HepG2 (cell line): Measurements from ENCODE around the gene LRRC8D. TPM values are rescaled to one million over a fixed set of nuclear protein-coding genes. Genes with fewer than 3 reads are reported as not detected.

Source experiments
- ETV6 ChIP-seq: sonication (generic); formaldehyde crosslinking; conservative IDR thresholded peaks from 2 replicates; pipeline ENCODE4 v1.4.0; 2020; ENCODE audit warnings: missing genetic modification reagents
- MAFK ChIP-seq, 2 experiments: IDR thresholded peaks in 1 of 2; conservative IDR thresholded peaks in 1 of 2; 2 replicates each; pipeline ENCODE4 v1.6.1; 2011; ENCODE audit warnings: improper control_type of control experiment in 2 of 2, low read length in 2 of 2
- MBNL3 ChIP-seq: fragments of 250-450 bp; sonication (Bioruptor Pico); conservative IDR thresholded peaks from 2 replicates; pipeline ENCODE4 v1.8.0; 2022; ENCODE audit warnings: mild to moderate bottlenecking, inconsistent platforms
- MXD1 ChIP-seq: sonication (generic); formaldehyde crosslinking; IDR thresholded peaks from 2 replicates; pipeline ENCODE4 v1.4.0; 2020; ENCODE audit warnings: mild to moderate bottlenecking, missing genetic modification reagents
- NKX3-1 ChIP-seq: sonication (generic); formaldehyde crosslinking; IDR thresholded peaks from 2 replicates; pipeline ENCODE4 v1.5.0; 2020; ENCODE audit warnings: missing genetic modification reagents
- RBM39 ChIP-seq: fragments of 200-400 bp; formaldehyde crosslinking; IDR thresholded peaks from one replicate; pipeline ENCODE4 v1.6.1; 2018; ENCODE audit warnings: antibody characterized with exemption, mild to moderate bottlenecking, low read depth, low read length; ENCODE audit not compliant: poor library complexity, severe bottlenecking
- SP1 ChIP-seq, 2 experiments: fragments of 450-650 bp in 1 of 2; sonication (generic) in 1 of 2; formaldehyde crosslinking in 1 of 2; IDR thresholded peaks; 2 replicates each; pipeline versions ENCODE4 v1.4.0 to v1.6.1; 2016 to 2020; ENCODE audit warnings: missing genetic modification reagents in 1 of 2
- YEATS4 ChIP-seq: sonication (generic); formaldehyde crosslinking; IDR thresholded peaks from 2 replicates; pipeline ENCODE4 v1.4.0; 2020; ENCODE audit warnings: missing genetic modification reagents, borderline replicate concordance
- polyA plus RNA-seq, 8 experiments: library from polyadenylated mRNA; depleted of rRNA in 3 of 8; stranded (reverse) in 7 of 8; unstranded in 1 of 8; fragments of >200 nt; fragmentation: Illumina TruSeq in 4 of 8; extraction: Trizol in 4 of 8; gene quantifications; 2 replicates each; pipeline versions ENCODE4 v1.2.1 to v1.2.3, GENCODE V29; 2011 to 2016; ENCODE audit warnings: low read depth in 4 of 8, missing spikeins in 1 of 8, mixed read lengths in 1 of 8; ENCODE audit not compliant: insufficient read depth in 1 of 8
- total RNA-seq, 5 experiments: library from RNA; depleted of rRNA; stranded (reverse); fragments of >200 nt; fragmentation: Illumina TruSeq; extraction: Trizol; gene quantifications; 2 replicates each; pipeline ENCODE4 v1.2.3, GENCODE V29; 2016; ENCODE audit warnings: low read depth in 1 of 5
- TF ChIP-seq, protein P1 (sequence below): sonication (generic); formaldehyde crosslinking; IDR thresholded peaks from 2 replicates; pipeline ENCODE4 v1.9.0; 2021; ENCODE audit warnings: missing genetic modification reagents, borderline replicate concordance
- TF ChIP-seq, protein P2 (sequence below): sonication (generic); formaldehyde crosslinking; IDR thresholded peaks from 2 replicates; pipeline ENCODE4 v1.4.0; 2020; ENCODE audit warnings: mild to moderate bottlenecking, low read depth, missing genetic modification reagents
- TF ChIP-seq, protein P3 (sequence below): IDR thresholded peaks from 2 replicates; pipeline ENCODE4 v1.6.1; 2012; ENCODE audit warnings: low read depth, low read length, improper control_type of control experiment
- TF ChIP-seq, protein P4 (sequence below): sonication (generic); formaldehyde crosslinking; IDR thresholded peaks from 2 replicates; pipeline ENCODE4 v1.4.0; 2020; ENCODE audit warnings: mild to moderate bottlenecking, missing genetic modification reagents

The LRRC8D gene
- total and polyA plus RNA-seq, 2 of the 13 experiments (the other 11 are each of a cell fraction or from before 2014, with no cell fraction given) = 29.9 to 45.5 TPM

DNA sequence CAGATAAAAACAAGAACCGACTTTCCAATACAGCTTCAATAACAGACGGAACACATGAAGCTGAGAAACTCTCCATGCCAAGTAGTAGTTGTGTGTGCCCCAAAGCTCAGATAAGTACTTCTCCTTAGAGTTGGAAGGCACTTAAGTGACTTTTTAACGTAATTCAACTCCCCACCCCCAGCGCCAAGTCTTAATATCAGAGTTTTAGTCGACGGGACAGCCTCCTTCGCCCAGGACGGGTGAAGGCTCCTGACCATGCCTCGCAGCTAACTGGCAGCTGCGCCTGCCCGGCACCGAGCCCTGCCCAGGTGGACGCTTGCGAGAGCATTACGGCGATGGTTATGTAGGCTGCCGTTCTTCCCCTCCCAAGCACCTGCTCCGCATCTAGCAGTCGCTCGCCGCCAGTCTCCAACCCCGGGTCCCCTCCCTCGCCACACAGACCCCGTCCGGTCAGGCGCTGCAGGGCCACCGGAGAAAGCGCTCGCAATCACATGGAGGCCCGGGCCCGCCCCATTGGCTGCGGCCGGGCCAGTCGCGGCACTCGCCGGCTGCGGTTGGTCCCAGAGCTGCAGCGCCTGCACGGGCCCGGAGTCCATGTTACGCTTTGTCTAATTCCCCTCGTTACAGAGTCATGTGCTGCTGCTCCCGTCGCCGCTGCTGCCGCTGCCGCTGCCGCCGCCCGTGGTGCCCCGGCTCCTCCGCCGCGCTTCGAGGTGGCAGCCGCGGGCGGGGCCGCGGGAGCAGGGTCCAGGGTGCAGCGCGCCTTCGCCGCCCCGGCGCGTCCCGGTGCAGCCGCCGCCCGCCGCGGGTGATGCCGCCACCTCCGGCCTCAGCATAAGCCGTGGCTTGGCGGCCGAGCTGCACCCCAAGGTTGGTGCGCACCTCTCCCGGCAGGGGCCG is at the start of gene LRRC8D (continued):
- TF ChIP-seq, protein P1, sequence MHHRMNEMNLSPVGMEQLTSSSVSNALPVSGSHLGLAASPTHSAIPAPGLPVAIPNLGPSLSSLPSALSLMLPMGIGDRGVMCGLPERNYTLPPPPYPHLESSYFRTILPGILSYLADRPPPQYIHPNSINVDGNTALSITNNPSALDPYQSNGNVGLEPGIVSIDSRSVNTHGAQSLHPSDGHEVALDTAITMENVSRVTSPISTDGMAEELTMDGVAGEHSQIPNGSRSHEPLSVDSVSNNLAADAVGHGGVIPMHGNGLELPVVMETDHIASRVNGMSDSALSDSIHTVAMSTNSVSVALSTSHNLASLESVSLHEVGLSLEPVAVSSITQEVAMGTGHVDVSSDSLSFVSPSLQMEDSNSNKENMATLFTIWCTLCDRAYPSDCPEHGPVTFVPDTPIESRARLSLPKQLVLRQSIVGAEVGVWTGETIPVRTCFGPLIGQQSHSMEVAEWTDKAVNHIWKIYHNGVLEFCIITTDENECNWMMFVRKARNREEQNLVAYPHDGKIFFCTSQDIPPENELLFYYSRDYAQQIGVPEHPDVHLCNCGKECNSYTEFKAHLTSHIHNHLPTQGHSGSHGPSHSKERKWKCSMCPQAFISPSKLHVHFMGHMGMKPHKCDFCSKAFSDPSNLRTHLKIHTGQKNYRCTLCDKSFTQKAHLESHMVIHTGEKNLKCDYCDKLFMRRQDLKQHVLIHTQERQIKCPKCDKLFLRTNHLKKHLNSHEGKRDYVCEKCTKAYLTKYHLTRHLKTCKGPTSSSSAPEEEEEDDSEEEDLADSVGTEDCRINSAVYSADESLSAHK = no peak
- no peak for TF ChIP-seq MBNL3
- TF ChIP-seq MXD1 = peak; percentile 82
- TF ChIP-seq MAFK (conservative IDR thresholded peaks at IDR 0.05 in 1 of 2, IDR thresholded peaks at IDR 0.05 in 1 of 2; ENCODE audit: low read length in 2 of 2) = no peak
- TF ChIP-seq, protein P2, sequence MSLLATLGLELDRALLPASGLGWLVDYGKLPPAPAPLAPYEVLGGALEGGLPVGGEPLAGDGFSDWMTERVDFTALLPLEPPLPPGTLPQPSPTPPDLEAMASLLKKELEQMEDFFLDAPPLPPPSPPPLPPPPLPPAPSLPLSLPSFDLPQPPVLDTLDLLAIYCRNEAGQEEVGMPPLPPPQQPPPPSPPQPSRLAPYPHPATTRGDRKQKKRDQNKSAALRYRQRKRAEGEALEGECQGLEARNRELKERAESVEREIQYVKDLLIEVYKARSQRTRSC (CRISPR knock-in tag) = no peak
- peak; percentile 66; the same call in 1 of the 2 replicates for TF ChIP-seq YEATS4
- TF ChIP-seq, protein P3, sequence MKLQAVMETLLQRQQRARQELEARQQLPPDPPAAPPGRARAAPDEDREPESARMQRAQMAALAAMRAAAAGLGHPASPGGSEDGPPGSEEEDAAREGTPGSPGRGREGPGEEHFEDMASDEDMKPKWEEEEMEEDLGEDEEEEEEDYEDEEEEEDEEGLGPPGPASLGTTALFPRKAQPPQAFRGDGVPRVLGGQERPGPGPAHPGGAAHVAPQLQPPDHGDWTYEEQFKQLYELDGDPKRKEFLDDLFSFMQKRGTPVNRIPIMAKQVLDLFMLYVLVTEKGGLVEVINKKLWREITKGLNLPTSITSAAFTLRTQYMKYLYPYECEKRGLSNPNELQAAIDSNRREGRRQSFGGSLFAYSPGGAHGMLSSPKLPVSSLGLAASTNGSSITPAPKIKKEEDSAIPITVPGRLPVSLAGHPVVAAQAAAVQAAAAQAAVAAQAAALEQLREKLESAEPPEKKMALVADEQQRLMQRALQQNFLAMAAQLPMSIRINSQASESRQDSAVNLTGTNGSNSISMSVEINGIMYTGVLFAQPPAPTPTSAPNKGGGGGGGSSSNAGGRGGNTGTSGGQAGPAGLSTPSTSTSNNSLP = no peak
- no peak for TF ChIP-seq NKX3-1 (CRISPR knock-in tag)
- TF ChIP-seq ETV6 (CRISPR knock-in tag) = no peak
- no peak for TF ChIP-seq SP1 (IDR thresholded peaks at IDR 0.05)
- no peak for TF ChIP-seq SP1 (CRISPR knock-in tag; IDR thresholded peaks at IDR 0.05)
- peak; percentile 64 for TF ChIP-seq RBM39
- TF ChIP-seq, protein P4, sequence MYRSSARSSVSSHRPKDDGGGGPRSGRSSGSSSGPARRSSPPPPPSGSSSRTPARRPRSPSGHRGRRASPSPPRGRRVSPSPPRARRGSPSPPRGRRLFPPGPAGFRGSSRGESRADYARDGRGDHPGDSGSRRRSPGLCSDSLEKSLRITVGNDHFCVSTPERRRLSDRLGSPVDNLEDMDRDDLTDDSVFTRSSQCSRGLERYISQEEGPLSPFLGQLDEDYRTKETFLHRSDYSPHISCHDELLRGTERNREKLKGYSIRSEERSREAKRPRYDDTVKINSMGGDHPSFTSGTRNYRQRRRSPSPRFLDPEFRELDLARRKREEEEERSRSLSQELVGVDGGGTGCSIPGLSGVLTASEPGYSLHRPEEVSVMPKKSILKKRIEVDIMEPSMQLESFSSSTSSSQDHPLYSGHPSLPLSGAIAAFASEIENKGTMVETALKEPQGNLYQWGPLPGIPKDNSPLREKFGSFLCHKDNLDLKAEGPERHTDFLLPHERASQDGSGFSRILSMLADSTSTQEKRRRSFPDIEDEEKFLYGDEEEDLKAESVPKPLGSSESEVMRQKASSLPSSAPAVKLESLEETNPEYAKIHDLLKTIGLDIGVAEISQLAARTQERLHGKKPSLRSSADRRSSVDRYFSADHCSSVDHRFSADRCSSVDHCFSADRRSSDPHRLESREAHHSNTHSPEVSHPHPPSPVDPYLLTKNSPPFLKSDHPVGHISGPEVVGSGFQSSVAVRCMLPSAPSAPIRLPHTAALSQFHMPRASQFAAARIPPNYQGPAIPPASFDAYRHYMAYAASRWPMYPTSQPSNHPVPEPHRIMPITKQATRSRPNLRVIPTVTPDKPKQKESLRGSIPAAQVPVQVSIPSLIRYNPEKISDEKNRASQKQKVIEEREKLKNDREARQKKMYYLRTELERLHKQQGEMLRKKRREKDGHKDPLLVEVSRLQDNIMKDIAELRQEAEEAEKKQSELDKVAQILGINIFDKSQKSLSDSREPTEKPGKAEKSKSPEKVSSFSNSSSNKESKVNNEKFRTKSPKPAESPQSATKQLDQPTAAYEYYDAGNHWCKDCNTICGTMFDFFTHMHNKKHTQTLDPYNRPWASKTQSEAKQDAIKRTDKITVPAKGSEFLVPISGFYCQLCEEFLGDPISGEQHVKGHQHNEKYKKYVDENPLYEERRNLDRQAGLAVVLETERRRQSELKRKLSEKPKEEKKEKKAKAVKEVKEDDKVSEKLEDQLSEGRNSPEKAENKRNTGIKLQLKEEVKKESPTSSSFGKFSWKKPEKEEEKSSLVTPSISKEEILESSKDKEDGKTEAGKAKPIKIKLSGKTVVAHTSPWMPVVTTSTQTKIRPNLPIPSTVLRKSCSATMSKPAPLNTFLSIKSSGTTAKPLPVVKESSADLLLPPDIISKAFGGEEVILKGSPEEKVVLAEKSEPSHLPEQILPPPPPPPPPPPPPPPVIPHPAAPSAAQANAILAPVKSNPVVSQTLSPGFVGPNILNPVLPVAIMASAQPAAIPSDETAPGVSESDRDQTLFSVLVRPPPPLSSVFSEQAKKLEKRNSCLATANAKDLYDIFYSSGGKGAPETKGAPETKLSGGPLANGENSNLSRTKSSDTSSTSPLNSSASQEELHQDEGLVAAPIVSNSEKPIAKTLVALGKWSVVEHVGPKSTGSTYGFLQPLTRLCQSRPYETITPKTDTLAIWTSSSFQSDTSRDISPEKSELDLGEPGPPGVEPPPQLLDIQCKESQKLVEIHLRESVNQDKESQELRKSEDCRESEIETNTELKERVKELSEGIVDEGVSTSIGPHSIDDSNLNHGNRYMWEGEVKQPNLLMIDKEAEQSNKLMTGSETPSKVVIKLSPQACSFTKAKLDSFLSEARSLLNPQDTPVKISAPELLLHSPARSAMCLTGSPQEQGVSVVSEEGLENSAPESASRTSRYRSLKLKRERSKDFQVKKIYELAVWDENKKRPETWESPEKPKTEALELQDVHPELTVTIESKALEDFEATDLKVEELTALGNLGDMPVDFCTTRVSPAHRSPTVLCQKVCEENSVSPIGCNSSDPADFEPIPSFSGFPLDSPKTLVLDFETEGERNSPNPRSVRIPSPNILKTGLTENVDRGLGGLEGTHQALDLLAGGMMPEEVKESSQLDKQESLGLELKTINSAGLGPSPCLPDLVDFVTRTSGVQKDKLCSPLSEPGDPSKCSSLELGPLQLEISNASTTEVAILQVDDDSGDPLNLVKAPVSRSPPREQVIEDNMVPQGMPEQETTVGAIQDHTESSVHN (CRISPR knock-in tag) = no peak
